ENCODE measurements around the gene HELZ. TPM values are rescaled to one million over a fixed set of nuclear protein-coding genes. Genes with fewer than 3 reads are reported as not detected.

HELZ gene
- total RNA-seq, 1 experiment from 2014 or later: 42.3 TPM

GRCh38 chr17:67074781-67075180, 170.2 kb downstream of the HELZ start:
- Histone ChIP-seq H3K9me3 (replicated peaks) (no peaks in the 10 kb centered on the region), H3K4me3 (no peak overlapping the region), H3K27me3 (no peaks in the 10 kb centered on the region), H3K36me3 (peaks cover 3% of the 10 kb centered on the region; the same call in 1 of the 2 replicates), H3K27ac (no peak overlapping the region), H3K4me1 (no peaks in the 10 kb centered on the region)
- DNase-seq: no peak

- H3K9me3 ChIP-seq (replicated peaks): no peaks in the 10 kb centered on the region
- H3K4me3 ChIP-seq: no peak overlapping the region
- peaks cover 3% of the 10 kb centered on the region; the same call in 1 of the 2 replicates for H3K36me3 ChIP-seq
- no peak overlapping the region for H3K27ac ChIP-seq
- no peaks in the 10 kb centered on the region for H3K27me3 ChIP-seq
- DNase-seq: no peak
- H3K4me1 ChIP-seq: no peaks in the 10 kb centered on the region
These were observed 172.1 kb downstream of the HELZ start for GRCh38 chr17:67072885-67073284.

DNA sequence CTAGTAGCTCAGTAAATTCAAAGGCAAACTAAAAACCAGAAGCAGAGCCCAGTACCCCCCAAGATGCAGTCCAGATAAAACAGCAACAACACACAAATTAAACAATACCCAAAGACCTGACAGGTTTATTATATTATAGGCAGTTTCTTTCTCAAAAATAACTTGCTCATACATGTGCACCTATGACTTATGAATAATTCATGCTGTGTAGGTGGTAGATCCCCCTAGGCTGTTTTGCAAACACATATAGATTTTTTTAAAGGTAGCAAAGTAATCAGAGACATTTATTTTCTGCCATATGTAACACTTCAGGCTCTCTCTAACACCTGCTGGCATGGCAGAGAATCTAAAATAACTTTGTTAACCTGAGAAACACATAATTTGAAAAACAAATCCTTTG, 173.4 kb downstream of the HELZ start:
- no peaks in the 10 kb centered on the region for H3K9me3 ChIP-seq (replicated peaks)
- no peaks in the 10 kb centered on the region for H3K4me1 ChIP-seq
- no peak for DNase-seq
- H3K4me3 ChIP-seq: no peak overlapping the region
- H3K36me3 ChIP-seq: peaks cover 3% of the 10 kb centered on the region; the same call in 1 of the 2 replicates
- H3K27ac ChIP-seq: no peak overlapping the region
- H3K27me3 ChIP-seq: no peaks in the 10 kb centered on the region

GRCh38 chr17:67069603-67070136, 175.3 kb downstream of the HELZ start:
- H3K4me1 ChIP-seq: 0 out of 2 replicates have a peak, but pooled peaks cover 2% of the 10 kb centered on the region
- no peak overlapping the region for H3K4me3 ChIP-seq
- no peaks in the 10 kb centered on the region for H3K36me3 ChIP-seq
- H3K27me3 ChIP-seq: no peaks in the 10 kb centered on the region
- H3K9me3 ChIP-seq (replicated peaks): no peaks in the 10 kb centered on the region
- H3K27ac ChIP-seq: no peak overlapping the region
- DNase-seq: no peak

- no peak overlapping the region for H3K4me3 ChIP-seq
- 0 out of 2 replicates have a peak, but pooled peaks cover 4% of the 10 kb centered on the region for H3K4me1 ChIP-seq
- H3K9me3 ChIP-seq (replicated peaks): no peaks in the 10 kb centered on the region
- H3K27ac ChIP-seq: no peak overlapping the region
- DNase-seq: no peak
- no peaks in the 10 kb centered on the region for H3K27me3 ChIP-seq
- H3K36me3 ChIP-seq: no peaks in the 10 kb centered on the region
These were observed 176.0 kb downstream of the HELZ start for GRCh38 chr17:67068999-67069398.

DNA sequence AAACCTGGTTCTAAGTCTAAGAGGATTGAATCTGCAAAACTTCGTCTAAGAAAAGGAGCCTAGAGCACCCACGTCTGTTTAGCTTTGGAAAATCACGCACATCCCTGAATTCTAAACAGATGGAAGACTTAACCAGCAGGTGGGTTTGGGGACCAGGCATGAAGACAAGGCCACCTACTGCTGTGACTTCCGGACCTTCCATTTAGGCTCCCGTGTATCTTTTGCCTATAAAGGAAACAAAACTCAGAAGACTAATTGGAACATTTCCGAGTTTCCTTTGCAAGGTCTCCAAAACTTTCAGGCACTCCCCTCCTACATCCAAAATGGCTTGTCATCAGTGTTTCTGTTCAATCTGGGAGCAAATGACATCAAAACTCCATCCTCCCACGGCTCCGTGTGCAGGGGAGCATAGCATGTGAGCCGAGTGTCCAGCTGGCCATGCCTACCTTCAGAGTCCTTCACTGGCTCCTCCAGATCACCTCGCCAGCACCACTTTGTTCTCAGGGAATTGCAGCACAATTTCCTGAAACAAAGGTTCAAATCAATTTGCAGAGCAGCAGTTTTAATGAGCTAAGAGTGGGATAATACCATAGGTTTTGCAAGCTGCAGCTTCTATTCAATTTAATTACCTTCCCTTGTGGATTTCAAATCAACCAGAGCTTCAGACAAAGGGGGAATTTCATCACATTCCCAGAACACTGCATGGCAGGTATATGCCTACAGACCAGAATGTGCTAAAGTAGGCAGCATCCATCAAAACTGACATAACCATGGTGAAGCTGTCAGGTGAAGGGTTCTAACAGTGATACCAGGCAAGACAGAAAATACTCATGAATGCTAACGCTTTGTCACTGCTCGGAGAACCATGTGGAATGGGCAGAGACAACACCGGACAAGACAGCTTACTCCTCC, 177.2 kb downstream of the HELZ start:
- Histone ChIP-seq H3K9me3 (replicated peaks) (no peaks in the 10 kb centered on the region), H3K4me1 (0 out of 2 replicates have a peak, but pooled peaks cover 4% of the 10 kb centered on the region), H3K36me3 (no peaks in the 10 kb centered on the region), H3K27me3 (no peaks in the 10 kb centered on the region), H3K4me3 (no peak overlapping the region), H3K27ac (no peak overlapping the region)
- DNase-seq: no peak

GRCh38 chr17:67066717-67067116, 178.3 kb downstream of the HELZ start:
- Histone ChIP-seq H3K4me1 (0 out of 2 replicates have a peak, but pooled peaks cover 4% of the 10 kb centered on the region), H3K4me3 (no peak overlapping the region), H3K36me3 (no peaks in the 10 kb centered on the region), H3K27me3 (no peaks in the 10 kb centered on the region), H3K27ac (no peak overlapping the region), H3K9me3 (replicated peaks) (no peaks in the 10 kb centered on the region)
- no peak for DNase-seq

DNA sequence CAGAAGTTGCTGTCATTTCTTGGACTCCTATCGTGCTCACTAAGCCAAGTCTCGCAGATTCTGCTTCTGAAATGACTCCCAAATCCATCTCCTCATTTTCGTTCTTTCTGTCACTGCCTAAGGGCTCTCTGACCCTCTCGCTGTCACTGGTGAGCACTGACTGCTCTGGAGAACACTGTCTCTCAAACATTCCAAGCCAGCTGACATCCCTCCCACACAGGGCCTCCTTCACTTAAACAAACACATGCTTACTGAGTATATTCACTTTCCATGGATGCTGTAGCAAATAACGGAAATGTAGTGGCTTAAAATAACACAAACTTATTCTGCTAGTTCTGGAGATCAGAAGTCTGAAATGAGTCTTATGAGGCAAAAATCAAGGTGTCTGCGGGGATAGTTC, 181.9 kb downstream of the HELZ start:
- H3K36me3 ChIP-seq: no peaks in the 10 kb centered on the region
- H3K27ac ChIP-seq: no peak overlapping the region
- no peaks in the 10 kb centered on the region for H3K9me3 ChIP-seq (replicated peaks)
- H3K4me3 ChIP-seq: no peak overlapping the region
- H3K4me1 ChIP-seq: 0 out of 2 replicates have a peak, but pooled peaks cover 4% of the 10 kb centered on the region
- no peaks in the 10 kb centered on the region for H3K27me3 ChIP-seq
- DNase-seq: no peak

- Histone ChIP-seq H3K4me1 (no peaks in the 10 kb centered on the region), H3K9me3 (replicated peaks) (no peaks in the 10 kb centered on the region), H3K4me3 (no peak overlapping the region), H3K27ac (no peak overlapping the region), H3K27me3 (no peaks in the 10 kb centered on the region), H3K36me3 (no peaks in the 10 kb centered on the region)
- no peak for DNase-seq
These were observed 185.6 kb downstream of the HELZ start for GRCh38 chr17:67059372-67059771.

GRCh38 chr17:67058036-67058435, 187.0 kb downstream of the HELZ start:
- no peak overlapping the region for H3K27ac ChIP-seq
- no peaks in the 10 kb centered on the region for H3K36me3 ChIP-seq
- no peaks in the 10 kb centered on the region for H3K9me3 ChIP-seq (replicated peaks)
- DNase-seq: no peak
- no peaks in the 10 kb centered on the region for H3K27me3 ChIP-seq
- no peaks in the 10 kb centered on the region for H3K4me1 ChIP-seq
- H3K4me3 ChIP-seq: no peak overlapping the region

GRCh38 chr17:67056746-67057490, 188.1 kb downstream of the HELZ start:
- H3K9me3 ChIP-seq (replicated peaks): no peaks in the 10 kb centered on the region
- no peaks in the 10 kb centered on the region for H3K36me3 ChIP-seq
- H3K4me1 ChIP-seq: no peaks in the 10 kb centered on the region
- H3K27me3 ChIP-seq: no peaks in the 10 kb centered on the region
- H3K27ac ChIP-seq: no peak overlapping the region
- no peak for DNase-seq
- H3K4me3 ChIP-seq: no peak overlapping the region

GRCh38 chr17:67055811-67056745, 188.9 kb downstream of the HELZ start:
- no peaks in the 10 kb centered on the region for H3K36me3 ChIP-seq
- no peak for DNase-seq
- H3K27me3 ChIP-seq: no peaks in the 10 kb centered on the region
- H3K27ac ChIP-seq: no peak overlapping the region
- no peaks in the 10 kb centered on the region for H3K4me1 ChIP-seq
- H3K4me3 ChIP-seq: no peak overlapping the region
- no peaks in the 10 kb centered on the region for H3K9me3 ChIP-seq (replicated peaks)

- DNase-seq: no peak
- no peaks in the 10 kb centered on the region for H3K4me1 ChIP-seq
- H3K4me3 ChIP-seq: no peak overlapping the region
- H3K27me3 ChIP-seq: no peaks in the 10 kb centered on the region
- no peaks in the 10 kb centered on the region for H3K36me3 ChIP-seq
- H3K9me3 ChIP-seq (replicated peaks): no peaks in the 10 kb centered on the region
- H3K27ac ChIP-seq: no peak overlapping the region
These were observed 190.0 kb downstream of the HELZ start for GRCh38 chr17:67055041-67055443.

GRCh38 chr17:67054608-67055007, 190.4 kb downstream of the HELZ start:
- Histone ChIP-seq H3K27me3 (no peaks in the 10 kb centered on the region), H3K4me3 (no peak overlapping the region), H3K36me3 (no peaks in the 10 kb centered on the region), H3K9me3 (replicated peaks) (no peaks in the 10 kb centered on the region), H3K4me1 (no peaks in the 10 kb centered on the region), H3K27ac (no peak overlapping the region)
- no peak for DNase-seq

Data from SJCRH30 (cell line).